Thymus (tissue), 11 donors: ENCODE data around the gene CALY. TPM values are rescaled to one million over a fixed set of nuclear protein-coding genes. Genes with fewer than 3 reads are reported as not detected.

ENCODE experiments used
- DNase-seq, 9 donors: peaks; one replicate each; pipeline ENCODE4 v3.0.0-alpha.2; 2013; ENCODE audit warnings: low spot score in 9 of 9, low read depth in 6 of 9, missing footprints in 1 of 9
- H3K27ac ChIP-seq, 2 donors: one replicate each; pipeline ENCODE4 v1.5.1; 2013; ENCODE audit warnings: control low read depth in 1 of 2, low read depth in 1 of 2, low read length in 1 of 2, mild to moderate bottlenecking in 1 of 2, moderate library complexity in 1 of 2
- H3K27me3 ChIP-seq, 2 donors: one replicate each; pipeline ENCODE4 v1.5.1; 2013; ENCODE audit warnings: low read length in 1 of 2; ENCODE audit not compliant: control insufficient read depth in 2 of 2, insufficient read depth in 1 of 2
- H3K36me3 ChIP-seq, 2 donors: one replicate each; pipeline ENCODE4 v1.5.1; 2013; ENCODE audit warnings: low read length in 1 of 2, mild to moderate bottlenecking in 1 of 2, moderate library complexity in 1 of 2; ENCODE audit not compliant: control insufficient read depth in 2 of 2, insufficient read depth in 2 of 2
- H3K4me1 ChIP-seq, 2 donors: one replicate each; pipeline ENCODE4 v1.5.1; 2013; ENCODE audit warnings: low read length in 2 of 2; ENCODE audit not compliant: control insufficient read depth in 2 of 2, insufficient read depth in 2 of 2
- H3K4me3 ChIP-seq, 2 donors: one replicate each; pipeline ENCODE4 v1.5.1; 2013; ENCODE audit warnings: low read length in 2 of 2, control low read depth in 1 of 2, mild to moderate bottlenecking in 1 of 2
- H3K9me3 ChIP-seq, 2 donors: one replicate each; pipeline ENCODE4 v1.5.1; 2013; ENCODE audit warnings: low read length in 1 of 2, mild to moderate bottlenecking in 1 of 2; ENCODE audit not compliant: control insufficient read depth in 2 of 2, insufficient read depth in 1 of 2
- WGBS: extraction: QIAGEN DNeasy Blood & Tissue Kit; methylation state at CpG from one replicate; pipeline ENCODE4 v1.1.7; 2013; 5-methylcytosine and 5-hydroxymethylcytosine counted together
- polyA plus RNA-seq: library from polyadenylated mRNA; stranded (reverse); fragments of 200-250 nt; gene quantifications from one replicate; pipeline ENCODE4 v1.2.3, GENCODE V29; 2013
- total RNA-seq: library from RNA; stranded (reverse); fragments of 120-200 nt; gene quantifications from one replicate; pipeline ENCODE4 v1.2.4, GENCODE V29; 2013
- donor health status: healthy.

Gene CALY
- total and polyA plus RNA-seq, 2 donors, result 0.21 TPM; not detected in 1

GRCh38 chr10:133349577-133350011 lies 12.9 kb upstream of the CALY start:
- WGBS, result 83% methylated on average over 9 of the region's 9 CpGs
- no peak for DNase-seq
- H3K27me3 ChIP-seq, result peaks cover 3 to 27% of the 10 kb centered on the region in 2 donors

GRCh38 chr10:133349160-133349568 lies 12.5 kb upstream of the CALY start:
- Histone ChIP-seq H3K9me3 (peaks cover 0 to 4% of the 10 kb centered on the region in 2 donors), H3K36me3 (no peaks in the 10 kb centered on the region), H3K27me3 (peaks cover 3 to 28% of the 10 kb centered on the region in 2 donors), H3K27ac (no peak overlapping the region), H3K4me3 (no peak overlapping the region), H3K4me1 (no peaks in the 10 kb centered on the region)
- no peak for DNase-seq
- WGBS, result 91% methylated on average over 8 of the region's 8 CpGs

More at GRCh38 chr10:133349577-133350011, 12.9 kb upstream of the CALY start:
- H3K9me3 ChIP-seq, result peaks cover 0 to 4% of the 10 kb centered on the region in 2 donors
- H3K4me3 ChIP-seq, result no peak overlapping the region
- H3K4me1 ChIP-seq, result no peaks in the 10 kb centered on the region
- H3K27ac ChIP-seq, result no peak overlapping the region
- no peaks in the 10 kb centered on the region for H3K36me3 ChIP-seq

GRCh38 chr10:133347710-133348517 lies 11.2 kb upstream of the CALY start:
- no peaks in the 10 kb centered on the region for H3K36me3 ChIP-seq
- 68% methylated on average over 16 of the region's 16 CpGs for WGBS
- no peak overlapping the region for H3K4me3 ChIP-seq
- H3K4me1 ChIP-seq, result no peaks in the 10 kb centered on the region
- H3K27me3 ChIP-seq, result peaks cover 7 to 36% of the 10 kb centered on the region in 2 donors
- no peak overlapping the region for H3K27ac ChIP-seq
- no peak for DNase-seq
- peaks cover 0 to 4% of the 10 kb centered on the region in 2 donors for H3K9me3 ChIP-seq

GRCh38 chr10:133346413-133346812 lies 9.7 kb upstream of the CALY start:
- WGBS, result 52% methylated on average over 11 of the region's 11 CpGs
- DNase-seq, result no peak
- peaks cover 7 to 45% of the 10 kb centered on the region in 2 donors for H3K27me3 ChIP-seq

DNA sequence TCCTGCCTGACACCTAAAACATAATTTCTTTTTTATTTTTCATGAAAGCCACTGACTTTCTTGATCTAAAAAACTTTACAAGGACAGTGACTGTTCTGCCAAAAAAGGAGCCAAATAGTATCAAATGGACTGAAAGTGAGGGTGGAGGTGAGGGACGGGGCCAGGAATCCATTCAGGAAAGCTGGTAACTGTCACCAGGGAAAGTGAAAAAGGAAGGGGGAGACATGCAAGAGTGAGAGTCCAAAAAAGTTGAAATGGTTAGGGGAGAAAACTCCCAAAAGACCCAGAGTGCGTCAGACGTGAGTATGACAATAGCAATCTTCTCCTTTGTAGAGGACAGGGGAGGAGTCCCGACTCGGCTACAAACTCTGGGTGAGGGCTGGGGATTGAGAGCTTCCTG lies 7.5 kb upstream of the CALY start:
- peaks cover 9 to 54% of the 10 kb centered on the region in 2 donors for H3K27me3 ChIP-seq

More at GRCh38 chr10:133346413-133346812, 9.7 kb upstream of the CALY start:
- H3K27ac ChIP-seq, result no peak overlapping the region
- no peaks in the 10 kb centered on the region for H3K4me1 ChIP-seq
- H3K4me3 ChIP-seq, result no peak overlapping the region
- no peaks in the 10 kb centered on the region for H3K36me3 ChIP-seq
- peaks cover 0 to 4% of the 10 kb centered on the region in 2 donors for H3K9me3 ChIP-seq

DNA sequence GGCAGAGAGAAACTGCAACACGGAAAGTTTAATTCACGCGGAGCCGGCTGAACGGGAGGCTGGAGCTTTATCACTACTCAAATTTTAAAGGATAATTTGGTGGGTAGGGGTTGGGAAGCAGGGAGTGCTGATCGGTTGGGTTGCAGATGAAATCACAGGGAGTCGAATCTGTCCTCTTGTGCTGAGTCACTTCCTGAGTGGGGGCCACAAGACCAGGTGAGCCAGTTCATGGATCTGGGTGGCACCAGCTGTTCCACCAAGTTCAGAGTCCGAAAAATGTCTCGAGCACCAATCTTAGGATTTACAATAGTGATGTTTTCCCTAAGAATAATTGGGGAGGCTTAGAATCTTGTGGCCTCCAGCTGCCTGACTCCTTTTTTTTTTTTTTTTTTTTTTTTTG lies 6.9 kb upstream of the CALY start:
- Histone ChIP-seq H3K27me3 (peaks cover 9 to 58% of the 10 kb centered on the region in 2 donors), H3K36me3 (no peaks in the 10 kb centered on the region), H3K27ac (no peak overlapping the region), H3K4me3 (no peak overlapping the region), H3K4me1 (no peaks in the 10 kb centered on the region), H3K9me3 (peaks cover 0 to 4% of the 10 kb centered on the region in 2 donors)
- DNase-seq, result no peak
- 61% methylated on average over 9 of the region's 9 CpGs for WGBS

More for the DNA sequence above, 7.5 kb upstream of the CALY start:
- DNase-seq, result no peak
- 78% methylated on average over 5 of the region's 5 CpGs for WGBS
- Histone ChIP-seq H3K4me3 (no peak overlapping the region), H3K9me3 (peaks cover 0 to 4% of the 10 kb centered on the region in 2 donors), H3K27ac (no peak overlapping the region), H3K36me3 (no peaks in the 10 kb centered on the region), H3K4me1 (no peaks in the 10 kb centered on the region)

GRCh38 chr10:133342942-133343341 lies 6.2 kb upstream of the CALY start:
- DNase-seq, result no peak
- Histone ChIP-seq H3K27me3 (peaks cover 6 to 61% of the 10 kb centered on the region in 2 donors), H3K27ac (no peak overlapping the region), H3K9me3 (peaks cover 0 to 4% of the 10 kb centered on the region in 2 donors), H3K36me3 (no peaks in the 10 kb centered on the region), H3K4me1 (no peaks in the 10 kb centered on the region), H3K4me3 (no peak overlapping the region)
- 85% methylated on average over 8 of the region's 8 CpGs for WGBS

DNA sequence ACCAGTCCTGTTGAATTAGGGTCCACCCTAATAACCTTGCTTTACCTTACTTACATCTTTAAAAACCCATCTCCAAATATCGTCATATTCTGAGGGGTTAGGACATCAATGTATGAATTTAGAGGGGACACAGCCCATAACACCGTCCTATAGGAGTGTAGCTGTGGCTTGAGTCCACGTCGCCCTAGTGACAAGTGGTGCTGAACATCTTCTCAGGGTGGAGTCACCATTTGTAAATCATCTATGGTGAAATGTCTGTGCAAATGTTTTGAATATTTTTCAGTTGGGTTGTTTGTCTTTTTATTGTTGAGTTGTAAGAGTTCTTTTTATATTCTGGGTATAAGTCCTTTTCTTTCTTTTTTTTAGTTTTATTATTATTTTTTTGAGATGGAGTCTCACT lies 5.3 kb upstream of the CALY start:
- WGBS, result 90% methylated on average over 4 of the region's 4 CpGs
- peaks cover 0 to 5% of the 10 kb centered on the region in 2 donors for H3K9me3 ChIP-seq
- H3K4me1 ChIP-seq, result peaks cover 2 to 6% of the 10 kb centered on the region in 2 donors
- DNase-seq, result no peak
- H3K27ac ChIP-seq, result no peak overlapping the region
- H3K36me3 ChIP-seq, result no peaks in the 10 kb centered on the region
- H3K4me3 ChIP-seq, result no peak overlapping the region
- peaks cover 5 to 62% of the 10 kb centered on the region in 2 donors for H3K27me3 ChIP-seq

DNA sequence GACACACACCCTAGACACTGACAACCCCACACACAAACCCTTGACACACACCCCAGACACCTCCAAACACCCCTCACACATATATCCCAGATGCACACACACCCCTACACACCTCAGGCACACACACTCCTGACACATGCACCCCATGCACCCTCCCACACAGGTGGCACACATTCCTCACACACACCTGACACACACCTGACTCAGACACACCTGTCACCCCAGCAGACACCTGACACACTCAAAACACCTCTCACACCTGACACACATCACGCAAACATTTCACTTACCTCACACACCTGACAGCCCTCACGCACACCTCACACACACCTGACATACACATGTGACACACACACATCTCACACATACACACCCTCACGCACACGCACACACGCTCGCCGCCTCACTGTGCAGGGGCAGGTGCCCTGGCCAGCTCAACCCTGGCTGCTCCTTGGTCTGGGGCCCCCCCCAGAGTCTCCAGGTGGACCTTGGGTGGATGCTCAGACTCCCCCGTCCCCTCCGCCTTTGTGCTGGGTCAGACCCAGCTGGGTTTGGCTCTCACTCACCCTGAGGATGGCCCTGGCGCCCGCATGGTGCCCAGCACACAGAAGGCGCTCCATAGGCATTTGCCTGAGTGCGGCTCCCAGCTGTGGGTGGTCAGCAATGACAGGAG lies 3.1 kb upstream of the CALY start:
- peaks cover 6 to 8% of the 10 kb centered on the region in 2 donors for H3K9me3 ChIP-seq
- no peak overlapping the region for H3K4me3 ChIP-seq
- H3K36me3 ChIP-seq, result no peaks in the 10 kb centered on the region
- H3K27me3 ChIP-seq, result peaks cover 26 to 73% of the 10 kb centered on the region in 2 donors
- no peak for DNase-seq
- WGBS, result 94% methylated on average over 13 of the region's 13 CpGs
- H3K27ac ChIP-seq, result no peak overlapping the region
- peaks cover 8 to 16% of the 10 kb centered on the region in 2 donors for H3K4me1 ChIP-seq
